ENCODE results near the gene PCBP3.

Gene PCBP3

DNA sequence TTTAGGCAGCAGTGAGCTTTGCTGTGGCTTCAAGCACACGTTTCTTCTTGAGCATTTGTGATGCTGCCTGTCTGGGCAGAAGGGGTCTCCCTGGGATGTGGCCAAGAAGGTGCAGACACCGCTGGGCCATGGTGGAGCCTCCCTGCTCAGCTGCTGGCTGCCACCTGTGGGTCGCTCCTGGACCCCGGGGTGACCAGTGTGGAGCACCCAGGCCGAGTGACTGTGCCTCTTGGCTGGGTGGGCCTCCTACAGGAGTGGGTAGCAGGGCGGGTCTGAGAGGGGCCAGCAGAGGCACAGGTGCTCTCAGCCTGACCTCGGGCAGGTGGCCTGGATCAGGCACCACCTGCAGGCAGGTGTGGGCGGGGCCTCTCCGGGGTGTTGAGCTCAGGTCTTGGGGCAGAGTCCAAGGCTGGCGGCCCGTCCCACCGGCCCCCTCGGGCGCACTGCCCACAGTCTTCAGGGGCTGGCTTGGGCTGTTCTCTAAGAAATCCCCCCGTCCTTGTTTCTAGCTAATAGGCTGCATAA lies 296.1 kb downstream of the PCBP3 start:
- no peak overlapping the region for H3K4me3 ChIP-seq (replicated peaks; ENCODE audit: insufficient read depth, low read length)
- H3K27me3 ChIP-seq (ENCODE audit: insufficient read depth, poor library complexity, severe bottlenecking), result no peaks in the 10 kb centered on the region
- no peak for DNase-seq (ENCODE audit: low read depth in 1 of 2, low spot score in 1 of 2)
- no peak overlapping the region for H3K27ac ChIP-seq (replicated peaks)
- TF ChIP-seq, protein P1, sequence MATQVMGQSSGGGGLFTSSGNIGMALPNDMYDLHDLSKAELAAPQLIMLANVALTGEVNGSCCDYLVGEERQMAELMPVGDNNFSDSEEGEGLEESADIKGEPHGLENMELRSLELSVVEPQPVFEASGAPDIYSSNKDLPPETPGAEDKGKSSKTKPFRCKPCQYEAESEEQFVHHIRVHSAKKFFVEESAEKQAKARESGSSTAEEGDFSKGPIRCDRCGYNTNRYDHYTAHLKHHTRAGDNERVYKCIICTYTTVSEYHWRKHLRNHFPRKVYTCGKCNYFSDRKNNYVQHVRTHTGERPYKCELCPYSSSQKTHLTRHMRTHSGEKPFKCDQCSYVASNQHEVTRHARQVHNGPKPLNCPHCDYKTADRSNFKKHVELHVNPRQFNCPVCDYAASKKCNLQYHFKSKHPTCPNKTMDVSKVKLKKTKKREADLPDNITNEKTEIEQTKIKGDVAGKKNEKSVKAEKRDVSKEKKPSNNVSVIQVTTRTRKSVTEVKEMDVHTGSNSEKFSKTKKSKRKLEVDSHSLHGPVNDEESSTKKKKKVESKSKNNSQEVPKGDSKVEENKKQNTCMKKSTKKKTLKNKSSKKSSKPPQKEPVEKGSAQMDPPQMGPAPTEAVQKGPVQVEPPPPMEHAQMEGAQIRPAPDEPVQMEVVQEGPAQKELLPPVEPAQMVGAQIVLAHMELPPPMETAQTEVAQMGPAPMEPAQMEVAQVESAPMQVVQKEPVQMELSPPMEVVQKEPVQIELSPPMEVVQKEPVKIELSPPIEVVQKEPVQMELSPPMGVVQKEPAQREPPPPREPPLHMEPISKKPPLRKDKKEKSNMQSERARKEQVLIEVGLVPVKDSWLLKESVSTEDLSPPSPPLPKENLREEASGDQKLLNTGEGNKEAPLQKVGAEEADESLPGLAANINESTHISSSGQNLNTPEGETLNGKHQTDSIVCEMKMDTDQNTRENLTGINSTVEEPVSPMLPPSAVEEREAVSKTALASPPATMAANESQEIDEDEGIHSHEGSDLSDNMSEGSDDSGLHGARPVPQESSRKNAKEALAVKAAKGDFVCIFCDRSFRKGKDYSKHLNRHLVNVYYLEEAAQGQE (IDR thresholded peaks at IDR 0.05; ENCODE audit: insufficient replicate concordance, low read depth), result no peak
- TF ChIP-seq, protein P2, sequence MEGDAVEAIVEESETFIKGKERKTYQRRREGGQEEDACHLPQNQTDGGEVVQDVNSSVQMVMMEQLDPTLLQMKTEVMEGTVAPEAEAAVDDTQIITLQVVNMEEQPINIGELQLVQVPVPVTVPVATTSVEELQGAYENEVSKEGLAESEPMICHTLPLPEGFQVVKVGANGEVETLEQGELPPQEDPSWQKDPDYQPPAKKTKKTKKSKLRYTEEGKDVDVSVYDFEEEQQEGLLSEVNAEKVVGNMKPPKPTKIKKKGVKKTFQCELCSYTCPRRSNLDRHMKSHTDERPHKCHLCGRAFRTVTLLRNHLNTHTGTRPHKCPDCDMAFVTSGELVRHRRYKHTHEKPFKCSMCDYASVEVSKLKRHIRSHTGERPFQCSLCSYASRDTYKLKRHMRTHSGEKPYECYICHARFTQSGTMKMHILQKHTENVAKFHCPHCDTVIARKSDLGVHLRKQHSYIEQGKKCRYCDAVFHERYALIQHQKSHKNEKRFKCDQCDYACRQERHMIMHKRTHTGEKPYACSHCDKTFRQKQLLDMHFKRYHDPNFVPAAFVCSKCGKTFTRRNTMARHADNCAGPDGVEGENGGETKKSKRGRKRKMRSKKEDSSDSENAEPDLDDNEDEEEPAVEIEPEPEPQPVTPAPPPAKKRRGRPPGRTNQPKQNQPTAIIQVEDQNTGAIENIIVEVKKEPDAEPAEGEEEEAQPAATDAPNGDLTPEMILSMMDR (IDR thresholded peaks at IDR 0.05; ENCODE audit: insufficient read depth, low read length), result no peak
- TF ChIP-seq GABPA (IDR thresholded peaks at IDR 0.05; ENCODE audit: low read depth) (no peak), POLR2AphosphoS5 (IDR thresholded peaks at IDR 0.05; ENCODE audit: low read depth) (no peak), SPI1 (IDR thresholded peaks at IDR 0.05; ENCODE audit: borderline replicate concordance, low read depth) (no peak)

DNA sequence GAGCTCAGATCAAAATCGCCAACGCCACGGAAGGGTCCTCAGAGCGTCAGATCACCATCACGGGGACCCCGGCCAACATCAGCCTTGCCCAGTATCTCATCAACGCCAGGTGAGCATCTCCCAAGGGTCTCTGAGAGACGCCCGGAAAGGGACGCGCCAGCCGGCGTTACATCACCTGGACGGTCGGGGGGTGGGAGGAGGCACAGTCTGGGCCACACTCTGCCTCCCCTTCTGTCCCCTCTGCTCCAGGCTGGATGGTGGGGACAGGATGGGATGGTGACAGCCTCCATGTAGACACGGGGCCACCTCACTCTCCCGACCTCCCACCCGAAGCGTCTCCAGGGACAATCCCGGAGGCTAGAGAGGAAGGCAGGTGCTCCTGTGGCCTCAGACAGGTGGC lies 296.6 kb downstream of the PCBP3 start:
- no peak for DNase-seq (ENCODE audit: low read depth in 1 of 2, low spot score in 1 of 2)
- no peak for TF ChIP-seq GABPA (IDR thresholded peaks at IDR 0.05; ENCODE audit: low read depth)
- Histone ChIP-seq H3K27ac (replicated peaks) (no peak overlapping the region), H3K27me3 (ENCODE audit: insufficient read depth, poor library complexity, severe bottlenecking) (no peaks in the 10 kb centered on the region), H3K4me3 (replicated peaks; ENCODE audit: insufficient read depth, low read length) (no peak overlapping the region)

DNA sequence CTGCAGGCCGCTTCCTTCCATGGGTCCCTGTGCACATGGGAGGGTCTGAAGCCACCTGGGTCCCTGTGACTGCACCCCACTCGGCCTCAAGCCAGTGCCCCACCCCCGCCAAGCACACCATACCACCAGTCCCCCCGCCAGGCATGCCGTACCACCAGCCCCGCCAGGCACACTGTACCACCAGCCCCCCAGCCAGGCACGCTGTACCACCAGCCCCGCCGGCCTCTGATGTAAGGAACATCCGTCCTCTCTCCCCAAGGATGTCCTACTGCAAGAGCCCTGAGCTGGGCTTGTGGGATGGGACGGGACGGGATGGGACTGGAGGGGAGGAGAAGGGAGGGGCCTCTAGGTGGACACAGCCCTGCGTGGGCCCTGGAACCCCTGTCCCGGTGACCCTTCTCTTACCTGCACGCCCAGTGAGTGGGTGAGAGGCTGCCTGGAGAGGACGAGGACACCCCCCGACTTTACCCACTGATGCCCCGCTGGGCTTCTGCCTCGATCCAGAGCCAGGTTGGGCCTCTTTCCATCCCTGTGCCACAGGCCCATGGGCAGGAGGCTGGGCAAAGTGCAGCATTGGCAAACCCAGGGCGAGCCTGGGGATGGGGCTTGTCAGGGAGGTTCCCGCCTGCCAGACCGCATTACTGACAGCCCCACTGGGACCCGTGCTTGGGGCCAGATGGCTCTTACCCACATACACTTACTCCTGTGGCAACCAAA lies 297.3 kb downstream of the PCBP3 start:
- DNase-seq (ENCODE audit: low read depth in 1 of 2, low spot score in 1 of 2), result no peak
- Histone ChIP-seq H3K4me3 (replicated peaks; ENCODE audit: insufficient read depth, low read length) (no peak overlapping the region), H3K27ac (replicated peaks) (no peak overlapping the region), H3K27me3 (ENCODE audit: insufficient read depth, poor library complexity, severe bottlenecking) (no peaks in the 10 kb centered on the region)
- TF ChIP-seq, protein P2 (IDR thresholded peaks at IDR 0.05; ENCODE audit: insufficient read depth, low read length), result no peak
- no peak for TF ChIP-seq GABPA (IDR thresholded peaks at IDR 0.05; ENCODE audit: low read depth)
- TF ChIP-seq, protein P1 (IDR thresholded peaks at IDR 0.05; ENCODE audit: insufficient replicate concordance, low read depth), result no peak
- no peak for TF ChIP-seq POLR2AphosphoS5 (IDR thresholded peaks at IDR 0.05; ENCODE audit: low read depth)
- TF ChIP-seq SPI1 (IDR thresholded peaks at IDR 0.05; ENCODE audit: borderline replicate concordance, low read depth), result no peak

DNA sequence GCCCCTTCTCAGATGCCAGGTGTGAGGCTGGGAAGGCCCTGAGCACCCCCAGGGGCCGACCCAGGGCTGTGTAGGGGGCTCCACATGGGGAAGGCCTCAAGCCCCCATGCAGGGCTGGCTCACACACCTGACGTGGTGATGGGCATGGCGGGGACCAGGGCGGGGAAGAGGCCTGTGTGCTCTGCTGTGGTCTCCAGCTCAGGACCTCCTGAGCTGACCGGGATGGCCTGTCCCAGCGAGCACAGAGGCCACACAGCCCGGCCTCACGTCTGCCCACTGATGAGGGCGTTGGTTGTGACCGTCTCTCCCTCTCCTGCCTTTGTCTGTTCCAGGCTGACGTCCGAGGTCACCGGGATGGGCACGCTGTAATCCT lies 297.8 kb downstream of the PCBP3 start:
- no peak for DNase-seq (ENCODE audit: low read depth in 1 of 2, low spot score in 1 of 2)
- TF ChIP-seq POLR2AphosphoS5 (IDR thresholded peaks at IDR 0.05; ENCODE audit: low read depth), result no peak
- TF ChIP-seq, protein P1 (IDR thresholded peaks at IDR 0.05; ENCODE audit: insufficient replicate concordance, low read depth), result no peak
- TF ChIP-seq SPI1 (IDR thresholded peaks at IDR 0.05; ENCODE audit: borderline replicate concordance, low read depth), result no peak
- no peak for TF ChIP-seq GABPA (IDR thresholded peaks at IDR 0.05; ENCODE audit: low read depth)
- TF ChIP-seq, protein P2 (IDR thresholded peaks at IDR 0.05; ENCODE audit: insufficient read depth, low read length), result no peak
- no peak overlapping the region for H3K4me3 ChIP-seq (replicated peaks; ENCODE audit: insufficient read depth, low read length)
- H3K27me3 ChIP-seq (ENCODE audit: insufficient read depth, poor library complexity, severe bottlenecking), result no peaks in the 10 kb centered on the region
- no peak overlapping the region for H3K27ac ChIP-seq (replicated peaks)
